A549 (cell line): ENCODE data around the gene SOS2.

Source experiments
- JUN ChIP-seq, 2 experiments: fragments of >200 bp; sonication (Bioruptor Twin); formaldehyde crosslinking; IDR thresholded peaks; 2 replicates in 1 of 2; 3 replicates in 1 of 2; pipeline ENCODE4 v1.6.1; 2016 to 2017
- MAFK ChIP-seq: fragments of 450-650 bp; IDR thresholded peaks from 2 replicates; pipeline ENCODE4 v1.6.1; 2014; ENCODE audit not compliant: partially characterized antibody
- SMC3 ChIP-seq: fragments of >200 bp; sonication (Bioruptor Twin); formaldehyde crosslinking; IDR thresholded peaks from 3 replicates; pipeline ENCODE4 v1.6.1; 2018; ENCODE audit warnings: inconsistent platforms
- TF ChIP-seq, protein P1 (sequence below): fragments of >200 bp; sonication (Bioruptor Twin); formaldehyde crosslinking; IDR thresholded peaks from 3 replicates; pipeline ENCODE4 v1.5.1; 2016
- TF ChIP-seq, protein P2 (sequence below): IDR thresholded peaks from 2 replicates; pipeline ENCODE4 v1.6.1; 2012

DNA sequence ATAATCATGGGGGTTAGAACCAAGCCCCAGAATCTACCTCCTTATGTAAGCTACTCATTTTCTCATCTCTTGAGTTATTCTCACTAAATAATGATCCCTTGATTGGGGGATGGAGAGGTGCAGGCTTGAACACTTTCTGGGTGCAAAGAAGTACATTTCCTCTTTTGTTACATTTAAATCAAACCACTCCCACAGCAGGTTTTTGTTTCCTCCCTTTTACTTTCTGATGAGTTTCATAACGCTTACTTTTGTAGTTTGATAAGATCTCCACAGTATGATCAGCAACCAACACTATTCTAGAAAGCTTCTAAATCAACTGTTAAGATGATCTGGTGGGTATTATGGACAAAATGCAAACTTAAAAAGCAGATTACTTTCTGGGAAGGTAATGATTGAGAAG is 135.5 kb downstream of the SOS2 start:
- TF ChIP-seq, protein P1, sequence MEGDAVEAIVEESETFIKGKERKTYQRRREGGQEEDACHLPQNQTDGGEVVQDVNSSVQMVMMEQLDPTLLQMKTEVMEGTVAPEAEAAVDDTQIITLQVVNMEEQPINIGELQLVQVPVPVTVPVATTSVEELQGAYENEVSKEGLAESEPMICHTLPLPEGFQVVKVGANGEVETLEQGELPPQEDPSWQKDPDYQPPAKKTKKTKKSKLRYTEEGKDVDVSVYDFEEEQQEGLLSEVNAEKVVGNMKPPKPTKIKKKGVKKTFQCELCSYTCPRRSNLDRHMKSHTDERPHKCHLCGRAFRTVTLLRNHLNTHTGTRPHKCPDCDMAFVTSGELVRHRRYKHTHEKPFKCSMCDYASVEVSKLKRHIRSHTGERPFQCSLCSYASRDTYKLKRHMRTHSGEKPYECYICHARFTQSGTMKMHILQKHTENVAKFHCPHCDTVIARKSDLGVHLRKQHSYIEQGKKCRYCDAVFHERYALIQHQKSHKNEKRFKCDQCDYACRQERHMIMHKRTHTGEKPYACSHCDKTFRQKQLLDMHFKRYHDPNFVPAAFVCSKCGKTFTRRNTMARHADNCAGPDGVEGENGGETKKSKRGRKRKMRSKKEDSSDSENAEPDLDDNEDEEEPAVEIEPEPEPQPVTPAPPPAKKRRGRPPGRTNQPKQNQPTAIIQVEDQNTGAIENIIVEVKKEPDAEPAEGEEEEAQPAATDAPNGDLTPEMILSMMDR, result no peak
- no peak for TF ChIP-seq SMC3
- TF ChIP-seq MAFK, result no peak
- TF ChIP-seq JUN (IDR thresholded peaks at IDR 0.05), result no peak
- TF ChIP-seq, protein P2, sequence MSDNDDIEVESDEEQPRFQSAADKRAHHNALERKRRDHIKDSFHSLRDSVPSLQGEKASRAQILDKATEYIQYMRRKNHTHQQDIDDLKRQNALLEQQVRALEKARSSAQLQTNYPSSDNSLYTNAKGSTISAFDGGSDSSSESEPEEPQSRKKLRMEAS, result no peak
